MM.1S (cell line): ENCODE measurements around the gene TCF25.

Experiments used
- CTCF ChIP-seq: fragments of 300-600 bp; sonication (generic); IDR thresholded peaks from 2 replicates; pipeline ENCODE4 v1.5.1; 2016; ENCODE audit warnings: antibody characterized with exemption, low read length, mixed read lengths
- EZH2 ChIP-seq: fragments of 300-600 bp; sonication (generic); optimal IDR thresholded peaks from 2 replicates; pipeline ENCODE3; 2017; ENCODE audit warnings: low read depth, mild to moderate bottlenecking, antibody characterized with exemption, low read length, mixed read lengths
- EZH2phosphoT487 ChIP-seq: fragments of 300-600 bp; sonication (generic); IDR thresholded peaks from 2 replicates; pipeline ENCODE4 v1.6.1; 2018; ENCODE audit warnings: antibody characterized with exemption, low read length

GRCh38 chr16:89913408-89914387 is 40.3 kb downstream of the TCF25 start:
- TF ChIP-seq CTCF = no peak
- no peak for TF ChIP-seq EZH2phosphoT487
- TF ChIP-seq EZH2 = no peak
